CD4-positive, alpha-beta T cell treated with Interleukin-6 for 4 hours (primary cell): ENCODE measurements around the gene LGALS1.

Experiments used
- DNase-seq: peaks from one replicate; pipeline ENCODE4 v3.0.0-alpha.2; 2020; ENCODE audit warnings: mixed read lengths

LGALS1 gene

DNA sequence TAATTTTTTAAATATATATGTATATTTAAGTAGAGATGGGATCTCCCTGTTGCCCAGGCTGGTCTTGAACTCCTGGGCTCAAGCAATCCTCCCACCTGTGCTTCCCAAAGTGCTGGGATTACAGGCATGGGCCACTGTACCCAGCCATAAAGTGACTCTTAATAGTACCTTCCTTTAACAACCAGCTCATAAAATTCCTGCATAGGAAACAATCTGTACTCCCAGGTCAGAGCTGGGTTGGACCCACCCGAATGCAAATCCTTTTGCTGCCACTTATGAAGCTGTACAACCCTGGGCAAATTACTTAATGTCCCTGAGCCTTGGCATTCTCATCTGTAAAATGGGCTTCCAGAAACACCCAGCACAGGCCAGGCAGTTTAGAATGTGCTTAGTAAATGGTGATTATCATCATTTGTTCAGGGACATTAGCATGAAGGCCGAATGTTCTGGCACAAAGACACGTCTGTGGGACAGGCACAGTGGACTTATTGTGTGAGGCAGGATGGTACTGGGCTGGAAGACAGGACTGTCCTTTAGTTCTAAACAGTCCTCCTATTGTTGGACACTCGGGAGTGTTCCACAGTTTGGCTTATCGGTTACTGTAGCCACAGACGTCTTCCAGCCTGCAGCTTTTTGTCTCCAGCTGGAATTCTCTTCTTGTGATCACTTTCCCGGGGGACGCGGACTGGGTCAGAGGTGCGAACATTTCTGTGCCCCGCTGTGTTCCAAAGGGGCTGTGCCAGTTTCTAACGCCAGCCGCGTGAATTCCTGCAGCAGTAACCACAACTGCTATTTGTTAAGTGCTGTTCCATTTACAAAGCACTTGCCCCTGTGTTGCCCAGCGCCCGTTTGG lies 11.0 kb upstream of the LGALS1 start:
- DNase-seq, result no peak

DNA sequence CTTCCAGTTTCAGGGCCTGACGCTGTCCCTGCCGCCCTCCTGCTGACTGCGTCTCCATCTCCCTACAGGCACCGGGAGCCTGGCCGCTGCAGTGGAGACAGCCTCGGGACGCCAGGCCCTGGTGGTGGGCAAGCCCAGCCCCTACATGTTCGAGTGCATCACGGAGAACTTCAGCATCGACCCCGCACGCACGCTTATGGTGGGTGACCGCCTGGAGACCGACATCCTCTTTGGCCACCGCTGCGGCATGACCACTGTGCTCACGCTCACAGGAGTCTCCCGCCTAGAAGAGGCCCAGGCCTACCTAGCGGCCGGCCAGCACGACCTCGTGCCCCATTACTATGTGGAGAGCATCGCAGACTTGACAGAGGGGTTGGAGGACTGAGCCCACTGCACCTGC lies 9.9 kb upstream of the LGALS1 start:
- no peak for DNase-seq

DNA sequence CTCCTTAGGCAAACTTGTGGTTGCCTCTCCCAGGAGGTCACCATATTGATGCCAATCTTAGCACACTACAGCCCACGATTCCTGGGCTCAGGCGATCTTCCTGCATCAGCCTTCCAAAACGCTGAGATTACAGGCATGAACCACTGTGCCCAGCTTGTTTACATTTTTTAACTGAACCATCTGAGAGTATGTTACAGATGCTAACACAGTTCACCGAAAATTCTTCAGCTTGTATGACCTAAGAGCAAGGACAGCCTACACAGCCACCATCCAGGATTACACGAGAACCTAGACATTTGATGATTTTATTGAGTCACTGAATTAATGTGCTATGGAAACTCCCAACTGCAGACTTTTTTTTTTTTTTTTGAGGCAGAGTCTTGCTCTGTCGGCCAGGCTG lies 5.8 kb upstream of the LGALS1 start:
- DNase-seq, result no peak

DNA sequence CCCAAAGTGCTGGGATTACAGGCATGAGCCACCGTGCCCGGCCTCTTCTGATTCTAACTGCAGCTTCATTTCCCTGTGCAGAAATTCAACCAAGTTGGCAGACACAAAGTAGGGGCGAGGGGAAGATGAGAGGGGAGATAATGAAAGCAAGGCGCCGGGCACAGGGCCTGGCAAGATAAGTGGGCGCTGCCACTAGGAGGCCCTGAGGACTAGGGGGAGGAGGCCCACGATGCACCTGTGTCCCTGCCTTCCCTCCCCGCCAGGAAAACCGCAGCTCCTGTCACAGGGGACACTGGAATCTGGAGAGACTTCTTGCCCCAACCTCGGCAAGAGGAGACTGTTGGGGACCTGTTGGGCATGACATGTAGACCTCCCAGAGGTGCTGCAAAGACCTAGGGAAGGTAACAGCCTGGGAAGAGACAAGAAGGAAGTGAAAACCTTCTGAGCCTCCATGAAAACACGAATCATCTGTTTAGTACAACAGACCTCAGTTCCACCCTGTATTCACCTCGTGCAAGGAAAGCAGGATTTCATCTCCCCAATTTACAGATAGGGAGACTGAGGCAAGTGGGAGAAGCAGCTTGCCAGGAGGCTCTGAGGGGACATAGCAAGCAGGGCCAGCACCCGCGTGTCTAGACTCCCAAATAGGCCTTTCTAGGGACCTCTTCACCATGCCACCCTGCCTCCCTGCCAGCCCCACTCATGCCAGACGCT lies 3.1 kb upstream of the LGALS1 start:
- DNase-seq, result peak; percentile 54

DNA sequence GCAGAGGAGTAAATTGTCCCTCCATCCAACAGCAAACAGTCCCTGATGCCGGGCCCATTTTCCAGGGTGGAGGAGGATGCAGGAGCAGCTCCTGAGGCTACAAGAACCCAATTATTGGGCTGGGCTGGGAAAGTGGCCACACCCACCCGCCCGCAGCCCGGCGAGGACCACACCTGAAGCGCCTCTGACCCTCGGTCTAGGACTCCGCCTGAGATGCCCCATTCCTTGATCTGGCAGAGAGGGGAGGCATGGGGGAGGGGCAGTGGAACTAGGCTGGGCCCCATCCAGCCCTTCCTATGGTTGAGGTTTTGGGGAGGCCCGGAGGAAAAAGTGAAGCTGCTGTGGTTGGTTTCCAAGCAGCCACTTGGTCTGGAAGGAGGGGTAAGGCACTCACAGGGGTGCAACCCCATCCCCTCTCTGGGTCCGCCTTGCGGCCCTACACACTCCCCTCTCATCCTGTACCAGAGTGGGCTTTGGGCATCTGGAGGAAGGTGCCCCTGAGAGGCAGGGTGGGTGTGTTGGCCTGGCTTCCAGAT lies 2.4 kb upstream of the LGALS1 start:
- DNase-seq, result no peak

DNA sequence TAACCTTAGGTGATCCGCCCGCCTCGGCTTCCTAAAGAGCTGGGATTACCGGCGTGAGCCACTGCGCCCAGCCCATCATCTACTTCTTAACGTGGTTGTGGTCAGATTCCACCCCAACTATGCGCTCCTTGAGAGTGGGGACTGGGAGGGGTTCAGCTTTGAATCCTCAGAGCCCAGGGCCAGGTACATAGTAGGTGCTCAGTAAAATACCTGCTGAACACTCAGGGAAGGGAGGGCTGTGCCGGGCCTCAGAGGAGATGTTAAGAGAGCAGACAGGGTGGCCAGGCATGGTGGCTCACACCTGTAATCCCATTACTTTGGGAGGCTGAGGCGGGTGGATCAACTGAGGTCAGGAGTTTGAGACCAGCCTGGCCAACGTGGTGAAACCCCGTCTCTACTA lies 1.2 kb upstream of the LGALS1 start:
- DNase-seq, result no peak

DNA sequence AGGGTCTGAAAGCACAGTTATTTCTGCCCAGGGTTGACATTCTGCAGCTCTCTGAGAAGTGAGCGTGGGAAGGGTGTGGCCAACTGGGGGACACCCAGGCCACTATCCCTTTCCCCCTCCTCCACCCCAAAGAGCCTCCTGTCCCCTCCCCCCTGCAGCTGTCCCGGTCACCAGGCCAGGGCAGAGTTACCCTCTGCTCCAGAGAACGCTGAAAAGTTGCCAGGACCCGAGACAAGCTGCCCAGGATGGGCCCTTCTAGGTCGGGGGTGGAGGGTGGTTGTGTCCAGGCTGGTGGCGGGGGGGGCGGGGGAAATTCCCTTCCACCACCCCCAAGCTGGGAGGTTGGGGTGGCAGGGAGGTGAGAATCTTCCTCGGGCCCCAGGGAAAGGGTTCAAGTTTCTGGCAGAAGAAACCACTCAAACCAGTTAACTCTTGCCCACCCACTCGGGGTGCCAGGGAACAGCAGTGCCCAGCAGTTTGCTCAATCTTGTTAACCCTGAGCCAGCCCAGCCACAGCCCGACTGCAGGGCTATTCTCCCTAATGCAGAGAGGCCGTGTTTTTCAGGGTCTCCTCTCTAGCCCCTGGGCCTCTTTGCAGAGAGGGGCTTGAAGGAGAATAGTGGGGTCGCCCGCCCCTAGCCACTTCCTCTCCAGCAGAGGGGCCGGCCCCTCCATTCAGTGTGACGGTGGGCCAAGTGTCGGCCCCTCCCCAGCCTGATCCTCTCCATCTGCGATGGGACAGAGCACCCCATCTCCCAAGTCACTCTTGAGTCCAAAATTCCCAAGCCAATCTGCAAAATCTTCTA lies 697 bp downstream of the LGALS1 start:
- peak; percentile 26 for DNase-seq

DNA sequence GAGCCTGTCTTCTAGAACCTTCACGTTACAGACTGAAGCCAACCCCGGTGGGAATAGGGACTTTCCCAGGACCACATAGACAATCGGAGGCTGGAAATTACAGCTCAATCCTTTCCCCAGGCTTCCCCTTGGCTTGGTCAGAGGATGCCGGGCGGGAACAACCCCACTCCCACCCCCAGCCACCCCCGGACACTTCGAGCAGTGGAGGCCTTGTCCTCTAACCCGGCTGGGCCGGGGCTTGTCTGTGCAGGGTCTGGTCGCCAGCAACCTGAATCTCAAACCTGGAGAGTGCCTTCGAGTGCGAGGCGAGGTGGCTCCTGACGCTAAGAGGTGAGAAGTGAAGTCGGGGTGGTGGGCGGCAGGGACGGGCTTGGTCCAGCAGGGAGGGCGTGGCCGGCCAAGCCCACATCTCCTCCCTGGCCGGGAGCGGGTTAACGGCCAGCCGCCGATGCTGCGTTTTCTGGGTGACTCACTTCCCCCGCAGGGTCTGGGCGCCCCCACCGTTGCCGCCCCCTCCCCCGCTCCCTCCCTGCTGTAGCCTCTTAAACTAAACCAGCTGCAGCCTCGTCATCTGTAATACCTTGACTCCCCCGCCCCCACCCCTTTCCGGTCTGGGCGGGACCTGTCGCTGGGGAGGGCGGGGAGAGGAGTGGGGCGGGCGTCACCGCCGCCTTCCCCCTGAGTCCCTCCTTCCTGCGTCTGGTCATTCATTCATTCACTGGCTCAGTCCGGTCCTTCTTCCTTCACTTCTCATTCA lies 1.5 kb downstream of the LGALS1 start:
- peak; percentile 97 for DNase-seq

DNA sequence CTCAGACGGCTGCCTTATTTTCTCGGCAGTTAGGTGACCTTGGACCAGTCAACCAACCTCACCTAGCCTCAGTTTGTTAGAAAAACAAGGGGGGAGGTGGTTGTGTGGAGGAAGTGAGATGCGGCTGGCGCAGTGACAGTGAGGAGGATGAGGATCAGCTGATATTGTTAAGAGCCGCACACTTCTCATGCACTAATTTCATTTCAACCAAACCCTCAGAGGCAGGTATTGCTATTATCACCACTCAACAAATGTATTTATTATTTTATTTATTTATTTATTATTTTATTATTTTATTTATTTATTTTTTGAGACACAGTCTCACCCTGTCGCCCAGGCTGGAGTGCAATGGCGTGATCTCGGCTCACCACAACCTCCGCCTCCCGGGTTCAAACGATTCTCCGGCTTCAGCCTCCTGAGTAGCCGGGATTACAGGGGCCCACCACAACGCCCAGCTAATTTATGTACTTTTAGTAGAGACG lies 2.1 kb downstream of the LGALS1 start:
- no peak for DNase-seq

DNA sequence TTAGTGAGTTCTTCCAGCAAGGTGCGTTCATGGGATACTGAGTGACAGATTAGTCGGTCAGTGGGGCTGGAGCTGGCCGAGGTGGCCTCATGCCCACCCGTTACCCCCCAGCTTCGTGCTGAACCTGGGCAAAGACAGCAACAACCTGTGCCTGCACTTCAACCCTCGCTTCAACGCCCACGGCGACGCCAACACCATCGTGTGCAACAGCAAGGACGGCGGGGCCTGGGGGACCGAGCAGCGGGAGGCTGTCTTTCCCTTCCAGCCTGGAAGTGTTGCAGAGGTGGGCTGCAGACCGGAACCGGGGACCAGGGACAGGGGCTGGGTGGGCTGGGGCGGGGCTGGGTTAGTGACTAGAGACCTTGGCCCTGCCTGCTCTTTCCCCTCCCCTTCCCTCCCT lies 2.9 kb downstream of the LGALS1 start:
- DNase-seq, result no peak

DNA sequence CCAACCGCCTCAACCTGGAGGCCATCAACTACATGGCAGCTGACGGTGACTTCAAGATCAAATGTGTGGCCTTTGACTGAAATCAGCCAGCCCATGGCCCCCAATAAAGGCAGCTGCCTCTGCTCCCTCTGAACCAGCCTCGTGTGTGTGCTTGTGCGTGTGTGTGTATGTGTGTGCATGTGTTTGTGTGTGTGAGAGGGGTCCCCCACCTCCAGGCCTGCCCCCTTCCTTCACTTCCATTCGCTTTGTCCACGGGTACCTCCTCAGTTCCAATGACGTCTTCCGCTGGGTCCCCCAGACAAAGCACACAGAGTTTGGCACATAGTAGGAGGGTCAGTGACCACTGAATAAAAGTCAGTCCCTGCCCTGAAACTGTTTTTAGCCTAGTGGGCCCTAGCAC lies 4.2 kb downstream of the LGALS1 start:
- no peak for DNase-seq

DNA sequence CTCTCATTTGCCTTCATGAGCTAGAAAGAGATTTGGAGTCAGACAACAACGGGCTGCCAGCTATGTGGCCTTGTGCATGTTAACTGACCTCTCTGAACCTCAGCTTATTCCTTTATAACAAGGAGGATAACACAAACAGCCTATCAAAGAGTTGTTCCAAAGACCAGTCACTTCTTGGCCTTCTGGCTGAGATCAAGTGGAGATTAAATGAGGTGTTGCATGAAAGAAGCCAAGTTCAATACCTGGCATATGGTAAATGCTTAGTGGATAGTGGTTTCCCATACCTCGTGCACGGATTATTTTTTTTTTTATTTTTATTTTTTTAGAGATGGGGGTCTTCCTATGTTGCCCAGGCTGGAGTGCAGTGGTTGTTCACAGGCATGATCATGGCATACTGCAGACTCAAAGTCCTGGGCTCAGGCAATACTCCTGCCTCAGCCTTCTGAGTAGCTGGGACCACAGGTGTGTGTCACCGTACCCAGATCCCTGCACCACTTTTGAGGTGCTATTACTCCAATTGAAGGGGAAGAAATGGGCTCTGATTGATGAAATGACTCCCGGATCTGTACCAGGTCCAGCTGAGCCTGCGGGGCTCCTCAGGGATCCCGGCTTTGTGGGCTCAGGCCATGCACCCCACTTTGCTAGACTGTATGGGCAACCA lies 4.9 kb downstream of the LGALS1 start:
- no peak for DNase-seq

DNA sequence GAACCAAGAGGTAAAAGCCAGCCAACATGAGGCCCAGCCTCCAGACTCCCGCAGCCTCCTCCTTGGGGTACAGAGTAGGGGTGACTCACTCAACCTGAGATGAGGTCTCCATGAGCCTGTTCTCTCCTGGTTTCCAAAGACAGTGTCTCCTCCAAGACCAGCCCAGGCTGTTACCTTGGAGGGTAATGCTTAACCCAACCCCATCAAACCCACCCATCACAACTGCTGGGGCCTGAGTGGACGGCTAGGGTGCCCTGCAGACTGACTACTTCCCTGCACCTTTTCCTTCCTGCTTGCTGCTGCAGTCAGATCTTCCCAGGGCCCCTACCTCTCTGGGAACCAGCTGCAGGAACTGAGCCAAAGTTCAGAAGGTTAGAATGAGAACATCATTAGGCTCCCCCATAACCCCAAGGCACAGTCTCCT lies 5.6 kb downstream of the LGALS1 start:
- DNase-seq, result no peak

DNA sequence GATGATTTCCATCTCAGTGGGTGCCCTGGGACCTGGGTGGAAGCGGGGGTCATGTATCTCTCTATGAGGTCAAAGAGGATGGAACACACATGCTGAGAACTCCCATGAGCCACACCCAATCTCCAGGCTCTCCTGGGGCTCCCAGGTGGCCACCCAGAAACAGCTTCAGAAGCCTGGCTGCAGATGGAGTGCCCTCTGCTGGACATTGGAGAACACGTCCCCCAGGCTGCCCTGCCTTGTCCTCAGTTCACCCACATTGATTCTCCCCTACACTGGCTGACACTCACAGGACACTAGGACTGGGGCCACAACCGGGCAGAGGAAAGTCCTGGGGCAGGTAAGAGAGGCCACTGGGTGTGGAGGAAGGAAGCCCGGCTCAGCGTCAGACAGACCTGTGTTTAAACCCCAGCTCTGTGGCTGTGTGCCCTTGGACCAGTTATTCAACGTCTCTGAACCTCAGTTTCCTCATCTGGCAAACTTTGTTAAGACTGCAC lies 6.2 kb downstream of the LGALS1 start:
- DNase-seq, result peak; percentile 81

DNA sequence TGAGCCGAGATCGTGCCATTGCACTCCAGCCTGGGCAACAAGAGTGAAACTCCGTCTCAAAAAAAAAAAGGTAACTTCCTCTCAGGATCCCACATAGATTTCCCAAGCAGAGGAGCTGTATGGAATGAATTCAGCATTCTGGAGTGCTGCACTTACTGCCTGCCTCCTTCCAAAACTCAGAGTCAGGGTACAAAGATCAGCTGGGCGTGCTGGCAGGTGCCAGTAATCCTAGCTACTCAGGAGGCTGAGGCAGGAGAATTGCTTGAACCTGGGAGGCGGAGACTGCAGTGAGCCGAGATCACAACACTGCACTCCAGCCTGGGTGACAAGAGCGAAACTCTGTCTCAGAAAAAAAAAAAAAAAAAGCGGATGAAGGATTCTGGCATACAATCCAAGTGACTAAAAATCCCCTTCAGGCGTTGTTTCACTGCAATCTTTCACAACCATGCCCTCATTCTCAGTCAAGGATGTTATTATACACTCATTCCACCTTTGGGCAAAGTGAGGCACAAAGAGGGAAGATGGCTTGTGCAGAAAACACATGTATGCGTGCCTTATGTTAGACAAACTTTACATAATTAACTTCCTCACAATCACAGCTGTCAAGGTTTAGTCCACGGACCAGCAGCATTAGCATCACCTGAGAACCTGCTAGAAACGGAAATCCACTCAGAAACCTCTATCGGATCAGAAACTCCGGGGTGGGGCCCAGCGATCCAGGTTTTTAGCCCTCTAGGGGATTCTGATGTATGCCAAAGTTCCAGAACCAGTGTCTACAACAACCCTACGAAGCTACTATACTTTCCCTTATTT lies 9.6 kb downstream of the LGALS1 start:
- DNase-seq, result no peak

DNA sequence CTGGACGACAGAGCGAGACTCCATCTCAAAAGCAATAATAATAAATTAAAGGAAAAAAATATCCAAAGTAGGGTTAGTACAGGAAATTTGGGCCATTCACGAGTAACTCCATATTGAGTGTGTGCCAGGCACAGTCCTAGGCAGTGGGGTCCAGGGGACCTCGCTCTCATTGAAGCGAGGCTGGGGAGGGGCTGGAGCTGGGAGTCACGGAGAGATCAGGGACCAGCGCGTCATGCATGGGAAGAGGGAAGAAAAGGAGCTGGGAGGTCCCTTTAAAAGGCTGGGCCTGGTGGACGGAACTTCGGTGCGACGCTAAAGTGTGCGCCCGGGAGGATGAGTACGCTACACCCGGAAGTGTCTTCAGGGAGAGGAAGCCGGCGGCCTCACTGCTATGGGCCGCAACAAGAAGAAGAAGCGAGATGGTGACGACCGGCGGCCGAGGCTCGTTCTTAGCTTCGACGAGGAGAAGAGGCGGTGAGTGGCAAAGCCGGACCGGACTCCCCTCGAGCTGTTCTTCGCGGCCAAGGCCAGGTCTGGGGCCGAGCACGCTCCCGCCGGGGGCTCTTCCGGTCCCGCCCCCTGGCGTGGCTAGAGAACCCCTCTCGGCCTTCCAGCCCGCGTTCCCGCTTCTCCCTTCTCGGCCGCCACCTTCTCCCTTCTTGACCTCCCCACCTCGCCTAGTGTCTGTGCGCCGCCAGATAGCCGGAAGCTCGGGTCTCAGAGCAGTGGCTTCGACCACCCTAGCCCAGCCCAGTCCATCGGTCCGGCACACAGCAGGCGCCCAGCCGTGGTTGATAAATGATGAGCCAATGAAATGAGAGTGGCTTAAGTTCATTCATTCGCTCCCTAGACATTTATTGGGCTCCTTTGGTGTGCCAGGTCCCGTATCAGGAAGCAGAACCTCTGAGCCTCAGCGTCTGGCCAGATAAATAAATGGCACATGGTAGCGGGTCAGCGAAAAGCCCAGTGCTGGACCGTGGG lies 10.9 kb downstream of the LGALS1 start, which contains the start of gene NOL12:
TSS of gene NOL12 (plus strand) at position 342 of the 981 bp plus-strand sequence. CDS start at position 392, 50 bp downstream.
- DNase-seq, result peak; percentile 79

DNA sequence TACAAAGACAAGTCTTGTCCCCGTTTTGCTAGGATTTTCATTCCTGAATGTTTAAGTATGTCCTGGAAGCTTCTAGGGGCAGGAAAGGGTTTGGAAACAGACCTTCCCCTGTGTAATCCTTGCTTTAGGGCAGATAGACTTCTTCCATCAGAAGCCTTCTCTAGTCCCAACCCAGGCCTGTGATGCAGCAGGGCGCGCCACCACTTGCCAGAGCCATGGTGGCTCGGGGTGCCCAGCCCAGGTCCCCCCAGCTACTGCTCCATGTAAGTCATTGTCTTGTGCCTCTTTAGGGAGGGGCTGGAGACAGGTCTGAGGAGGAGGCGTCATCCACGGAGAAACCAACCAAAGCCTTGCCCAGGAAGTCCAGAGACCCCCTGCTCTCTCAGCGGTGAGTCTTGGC lies 15.0 kb downstream of the LGALS1 start:
- no peak for DNase-seq

DNA sequence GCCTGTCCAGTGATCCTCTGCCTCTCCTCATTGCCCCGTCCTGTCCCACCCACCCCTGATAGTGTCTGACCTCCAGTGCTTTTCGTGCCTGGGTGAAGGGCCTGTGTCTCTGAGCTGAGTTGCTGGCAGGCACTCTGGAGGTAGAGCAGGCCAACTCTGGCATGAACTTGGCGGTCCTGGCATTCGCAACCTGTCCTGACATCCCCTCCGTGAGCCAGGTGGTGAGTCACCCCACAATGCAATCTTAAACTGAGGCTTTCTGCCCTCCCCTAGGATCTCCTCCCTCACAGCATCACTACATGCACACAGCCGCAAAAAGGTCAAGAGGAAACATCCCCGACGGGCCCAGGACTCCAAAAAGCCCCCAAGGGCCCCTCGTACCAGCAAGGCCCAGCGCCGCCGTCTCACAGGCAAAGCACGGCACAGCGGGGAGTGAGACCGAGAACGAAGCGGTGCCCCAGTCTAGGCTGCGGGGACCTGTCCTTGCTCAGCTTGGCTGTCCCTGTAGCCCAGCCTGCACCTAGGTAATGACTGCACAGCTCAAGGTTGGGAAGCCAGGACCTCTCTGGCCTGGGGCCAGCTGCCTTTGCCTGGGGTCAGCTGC lies 15.6 kb downstream of the LGALS1 start:
- no peak for DNase-seq
